AG10803 (cell line): ENCODE measurements around the gene SCT.

Experiments used
- DNase-seq: peaks from one replicate; pipeline ENCODE4 v3.0.0; 2010; ENCODE audit warnings: low read depth
- H3K4me3 ChIP-seq: 2 replicates; pipeline ENCODE4 v1.5.1; 2011; ENCODE audit warnings: mild to moderate bottlenecking, low read length, control low read depth
- CTCF ChIP-seq: conservative IDR thresholded peaks from 2 replicates; pipeline ENCODE4 v1.5.1; 2011; ENCODE audit warnings: mild to moderate bottlenecking, low read length, control low read depth, inconsistent platforms

SCT gene

DNA sequence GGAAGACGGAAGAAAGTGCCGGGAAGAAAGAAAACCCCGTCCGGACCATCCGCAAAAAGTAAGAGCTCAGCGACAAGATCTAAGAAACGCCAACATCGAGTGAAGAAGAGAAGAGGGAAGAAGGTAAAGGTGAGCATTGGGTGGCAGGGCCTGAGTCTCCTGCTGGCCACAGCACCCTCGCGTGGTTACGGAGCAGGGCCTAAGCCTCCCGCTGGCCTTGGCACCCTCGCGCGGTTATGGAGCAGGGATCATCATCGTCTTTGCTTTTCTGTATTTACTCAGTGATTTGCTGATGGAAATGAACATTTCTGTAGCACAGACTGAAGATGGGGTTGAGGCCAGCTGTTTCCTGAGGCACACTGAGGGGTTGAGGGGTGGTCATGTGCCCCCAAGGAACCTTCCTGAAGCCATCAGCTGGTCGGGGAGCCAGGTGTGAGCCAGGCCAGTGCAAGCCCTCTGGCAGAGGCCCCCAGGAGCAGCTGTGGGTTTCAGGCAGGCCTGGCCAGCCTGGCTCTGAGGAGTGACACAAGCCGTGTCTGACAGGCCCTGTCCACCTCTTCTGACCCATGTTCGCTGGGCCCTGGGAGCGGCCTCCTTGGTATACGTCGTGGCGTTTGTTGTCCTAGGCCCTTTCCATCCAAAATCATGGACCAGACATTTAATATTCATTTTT, 25.3 kb downstream of the SCT start:
- no peak for TF ChIP-seq CTCF
- DNase-seq = no peak
- no peak overlapping the region for H3K4me3 ChIP-seq

DNA sequence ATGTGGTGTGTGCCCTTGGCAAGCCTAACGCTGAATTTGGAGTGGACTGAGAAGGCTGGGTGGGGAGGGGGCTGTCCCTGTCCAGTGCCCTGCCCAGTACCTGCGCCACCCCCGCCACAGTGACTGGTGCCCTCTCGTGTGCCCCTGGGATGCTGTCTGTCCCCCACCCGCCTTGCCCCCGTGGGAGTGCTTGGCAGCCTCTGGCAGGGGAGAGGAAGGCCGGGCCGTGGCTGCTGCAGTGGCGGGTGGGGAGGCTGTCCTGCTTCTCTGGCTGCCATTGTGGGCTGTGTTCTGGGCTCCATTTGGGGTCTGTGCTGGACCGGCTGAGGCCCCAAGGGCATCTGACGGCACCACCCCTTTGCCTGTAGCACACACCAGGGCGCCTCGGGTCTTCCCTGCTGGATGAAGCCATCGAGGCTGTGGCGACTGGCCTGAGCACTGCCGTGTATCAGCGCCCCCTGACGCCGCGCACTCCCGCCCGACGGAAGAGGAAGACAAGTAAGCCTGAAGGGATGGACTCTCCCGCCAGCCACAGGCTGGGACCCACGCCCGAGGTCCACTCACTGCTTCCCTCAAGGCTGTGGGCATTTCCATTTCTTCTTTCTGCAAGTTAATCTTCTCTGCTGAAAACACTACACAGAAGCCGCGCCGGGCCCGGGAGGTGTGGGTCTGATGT, 28.8 kb downstream of the SCT start:
- DNase-seq = no peak
- TF ChIP-seq CTCF = no peak

GRCh38 chr11:597166-597725, 29.7 kb downstream of the SCT start:
- no peak overlapping the region for H3K4me3 ChIP-seq
- no peak for TF ChIP-seq CTCF
- DNase-seq = no peak

More for the DNA sequence above, 28.8 kb downstream of the SCT start:
- no peak overlapping the region for H3K4me3 ChIP-seq

GRCh38 chr11:596374-596773, 30.6 kb downstream of the SCT start:
- H3K4me3 ChIP-seq = no peak overlapping the region
- no peak for DNase-seq

GRCh38 chr11:595400-595799, 31.6 kb downstream of the SCT start:
- DNase-seq = no peak
- no peak overlapping the region for H3K4me3 ChIP-seq
- no peak for TF ChIP-seq CTCF

More at GRCh38 chr11:596374-596773, 30.6 kb downstream of the SCT start:
- TF ChIP-seq CTCF = no peak

GRCh38 chr11:593347-593746, 33.6 kb downstream of the SCT start:
- DNase-seq = no peak
- H3K4me3 ChIP-seq = no peak overlapping the region
- TF ChIP-seq CTCF = no peak

DNA sequence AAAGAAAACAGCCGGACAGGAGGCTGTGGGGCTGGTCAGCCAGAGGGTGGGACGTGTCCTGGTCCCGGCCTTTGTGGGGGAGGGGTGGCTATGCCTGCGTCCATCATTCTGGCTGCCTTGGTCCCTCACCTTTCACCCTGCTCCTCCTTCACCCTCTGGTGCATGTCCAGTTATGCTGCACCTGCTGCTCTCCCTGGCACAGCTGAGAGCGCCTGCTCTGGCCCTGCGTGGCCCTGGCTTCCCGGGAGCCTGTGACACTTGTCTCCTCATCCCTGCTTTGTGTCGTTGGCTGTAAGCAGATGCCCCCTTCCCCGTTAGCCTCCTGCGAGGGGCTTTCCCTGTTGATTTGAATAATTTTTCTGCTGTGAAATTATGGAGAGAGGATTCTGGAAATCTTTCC, 34.1 kb downstream of the SCT start:
- DNase-seq = no peak
- no peak overlapping the region for H3K4me3 ChIP-seq
- TF ChIP-seq CTCF = no peak
